GM19025 (cell line): ENCODE measurements around the gene EFCC1.

ENCODE experiments used
- ATAC-seq: cut with Tn5 transposase; IDR thresholded peaks from one replicate; pipeline ENCODE4 v1.9.1; 2021; ENCODE audit warnings: mild to moderate bottlenecking, low read depth, moderate library complexity; ENCODE audit not compliant: unreplicated experiment

EFCC1 gene

GRCh38 chr3:128994173-128994512 is 7.0 kb upstream of the EFCC1 start:
- no peak for ATAC-seq

DNA sequence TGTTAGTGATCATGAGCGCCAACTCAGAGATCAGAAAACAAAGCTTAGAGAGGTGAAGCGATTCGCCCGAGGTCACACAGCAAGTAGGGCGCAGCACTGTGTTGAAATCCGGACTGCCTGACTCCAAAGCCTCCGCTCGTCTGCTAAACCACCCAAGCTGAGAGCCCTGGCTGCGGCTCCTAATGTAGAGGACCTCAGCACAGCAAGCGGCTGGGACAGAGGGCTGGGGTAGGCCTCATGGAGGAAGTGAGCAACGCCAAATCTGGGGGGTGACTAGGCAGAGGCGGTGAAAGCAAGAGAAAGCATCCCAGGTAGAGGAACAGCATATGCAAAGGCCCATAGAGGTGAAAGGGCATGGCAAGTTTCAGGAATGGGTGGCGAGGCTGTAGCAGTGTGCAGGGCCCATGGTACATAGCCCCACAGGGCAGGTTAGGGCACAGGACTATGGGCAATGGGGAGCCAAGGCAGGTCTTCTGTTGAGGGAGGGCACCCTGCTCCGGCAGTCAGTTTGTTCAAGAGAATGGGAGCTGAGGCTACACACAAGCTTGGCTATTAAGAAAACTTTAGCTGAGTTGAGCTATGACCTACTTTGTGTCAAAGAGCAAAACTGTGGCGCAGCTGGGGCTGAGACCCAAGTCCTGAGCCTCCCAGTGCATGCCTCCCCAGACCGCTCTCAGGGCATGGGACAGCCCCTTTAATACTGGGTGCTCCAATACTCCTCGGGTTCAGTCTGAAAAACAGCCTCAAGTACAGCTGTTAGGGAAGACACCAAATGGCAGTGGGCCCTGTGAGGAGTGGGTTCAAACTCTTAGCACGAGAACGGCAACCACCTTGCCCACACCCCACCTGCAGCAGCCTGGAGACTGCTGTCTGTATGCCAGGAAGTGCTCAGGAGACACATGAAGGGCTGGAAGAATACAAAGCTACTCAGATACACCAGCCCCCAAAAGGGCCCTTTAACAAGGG is 6.2 kb upstream of the EFCC1 start:
- ATAC-seq = no peak

GRCh38 chr3:128995737-128996136 is 5.4 kb upstream of the EFCC1 start:
- no peak for ATAC-seq

GRCh38 chr3:128996200-128996599 is 4.9 kb upstream of the EFCC1 start:
- ATAC-seq = no peak

- ATAC-seq = no peak
Measured at GRCh38 chr3:128996726-128997125, 4.4 kb upstream of the EFCC1 start.

DNA sequence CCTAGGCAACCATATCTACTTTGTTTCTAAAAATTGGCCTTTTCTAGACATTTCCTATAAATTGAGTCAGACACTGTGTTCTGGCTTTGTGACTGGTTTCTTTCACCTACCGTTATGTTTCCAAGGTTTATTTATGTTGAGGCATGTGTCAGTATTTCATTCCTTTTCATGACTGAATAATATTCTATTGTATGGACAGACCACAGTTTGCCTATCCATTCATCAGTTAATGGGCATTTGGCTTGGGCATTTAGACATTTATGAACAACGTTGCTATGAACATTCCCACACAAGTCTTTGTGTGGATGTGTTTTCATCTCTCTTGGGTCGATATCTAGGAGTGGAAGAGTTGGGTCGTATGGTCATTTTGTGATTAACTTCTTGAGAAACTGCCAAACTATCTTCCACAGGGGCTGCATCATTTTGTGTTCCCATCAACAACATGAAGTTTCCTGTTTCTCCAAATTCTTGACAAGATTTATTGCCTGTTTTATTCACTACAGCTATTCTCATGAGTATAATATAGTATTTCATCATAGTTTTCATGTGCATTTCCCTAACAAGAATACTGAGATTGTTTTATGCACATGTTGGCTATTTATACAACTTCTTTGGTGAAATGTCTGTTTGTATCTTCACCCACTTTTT is 3.5 kb upstream of the EFCC1 start:
- no peak for ATAC-seq

GRCh38 chr3:128998561-128998960 is 2.5 kb upstream of the EFCC1 start:
- ATAC-seq = no peak

- no peak for ATAC-seq
Measured at GRCh38 chr3:128999102-128999501, 2.0 kb upstream of the EFCC1 start.

DNA sequence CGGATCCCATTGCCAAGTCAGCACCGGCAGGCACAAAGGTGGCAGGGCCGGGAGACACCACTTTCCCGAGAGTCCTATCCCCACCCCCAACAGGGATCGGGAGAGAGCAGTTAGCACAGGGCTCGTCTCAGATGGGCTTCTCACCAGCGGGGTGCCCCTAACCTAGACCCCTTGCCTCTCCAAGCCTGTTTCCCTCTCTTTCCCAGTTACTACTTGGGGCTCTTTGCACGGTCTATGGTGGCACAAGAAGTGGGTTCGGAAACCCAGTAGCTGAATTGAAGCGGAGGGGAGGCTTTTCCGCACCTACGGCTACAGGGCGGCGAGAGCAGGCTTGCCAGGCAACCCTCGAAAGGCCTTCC is 383 bp upstream of the EFCC1 start:
- no peak for ATAC-seq

DNA sequence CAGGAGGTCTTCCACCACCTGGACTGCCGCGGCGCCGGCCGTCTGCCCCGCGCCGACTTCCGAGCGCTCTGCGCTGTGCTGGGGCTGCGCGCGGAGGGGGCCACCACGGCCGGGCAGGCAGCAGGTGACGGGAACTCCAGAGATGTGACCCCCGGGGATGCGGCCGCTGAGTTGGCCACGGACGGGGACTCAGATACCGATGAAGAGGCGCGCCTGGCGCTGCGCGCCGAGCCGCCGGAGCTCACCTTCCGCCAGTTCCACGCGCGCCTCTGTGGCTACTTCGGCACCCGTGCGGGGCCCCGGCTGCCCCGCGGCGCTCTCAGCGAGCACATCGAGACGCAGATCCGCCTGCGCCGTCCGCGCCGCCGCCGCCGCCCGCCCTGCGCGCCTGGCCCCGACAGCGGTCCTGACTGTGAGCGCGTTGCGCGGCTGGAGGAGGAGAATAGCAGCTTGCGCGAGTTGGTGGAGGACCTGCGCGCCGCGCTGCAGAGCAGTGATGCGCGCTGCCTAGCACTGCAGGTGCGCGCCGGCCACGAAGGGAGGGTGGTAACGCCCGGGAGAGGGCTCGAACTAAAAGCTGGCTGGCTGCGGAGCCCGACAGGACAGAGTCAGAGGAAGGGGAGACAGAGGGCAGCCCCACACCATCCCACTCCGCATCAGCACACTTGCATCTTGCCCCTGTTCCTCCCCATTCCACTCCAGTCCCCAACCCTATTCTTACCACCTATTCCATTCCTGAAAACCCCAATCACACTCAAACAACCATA is 885 bp downstream of the EFCC1 start:
- no peak for ATAC-seq

- ATAC-seq = no peak
Measured at GRCh38 chr3:129002573-129003569, 1.8 kb downstream of the EFCC1 start.

GRCh38 chr3:129003578-129004112 is 2.5 kb downstream of the EFCC1 start:
- ATAC-seq = no peak

- no peak for ATAC-seq
Measured at GRCh38 chr3:129004639-129005295, 3.7 kb downstream of the EFCC1 start.

DNA sequence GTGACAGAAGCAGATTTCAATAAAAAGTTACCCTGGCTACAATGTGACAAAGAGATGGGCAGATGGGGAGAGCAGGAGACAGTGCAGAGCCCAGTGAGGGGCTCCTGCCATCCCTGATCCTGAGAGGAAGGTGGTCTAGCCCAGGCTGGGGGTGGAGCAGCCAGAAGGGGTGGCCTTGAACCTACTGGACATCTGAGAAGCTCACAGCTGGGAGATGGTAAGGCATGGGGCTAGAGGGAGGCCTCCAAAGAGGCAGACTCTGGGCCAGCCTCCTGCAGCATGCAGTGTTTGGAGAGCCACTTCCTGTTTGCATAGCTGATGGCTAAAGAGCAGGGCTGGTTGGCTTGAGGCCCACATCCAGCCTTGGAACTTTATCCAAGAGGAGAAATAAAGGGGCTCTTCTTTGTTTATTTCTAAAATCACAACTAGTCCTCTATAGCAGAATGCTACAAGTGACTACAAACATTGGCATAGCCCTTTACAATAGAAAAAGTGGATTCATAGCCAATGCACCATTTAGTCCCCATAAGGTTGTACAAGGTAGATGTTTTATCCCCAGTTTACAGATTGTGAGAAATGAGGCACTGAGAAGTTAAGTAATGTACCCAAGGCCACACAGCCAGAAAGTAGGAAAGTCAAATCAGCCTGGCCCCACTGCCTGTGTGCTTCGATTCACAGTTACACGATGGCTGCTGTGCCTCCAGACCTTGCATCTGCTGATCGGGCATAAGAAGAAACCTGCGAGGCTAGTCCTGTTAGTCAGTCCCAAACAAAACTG is 4.6 kb downstream of the EFCC1 start:
- ATAC-seq = no peak

DNA sequence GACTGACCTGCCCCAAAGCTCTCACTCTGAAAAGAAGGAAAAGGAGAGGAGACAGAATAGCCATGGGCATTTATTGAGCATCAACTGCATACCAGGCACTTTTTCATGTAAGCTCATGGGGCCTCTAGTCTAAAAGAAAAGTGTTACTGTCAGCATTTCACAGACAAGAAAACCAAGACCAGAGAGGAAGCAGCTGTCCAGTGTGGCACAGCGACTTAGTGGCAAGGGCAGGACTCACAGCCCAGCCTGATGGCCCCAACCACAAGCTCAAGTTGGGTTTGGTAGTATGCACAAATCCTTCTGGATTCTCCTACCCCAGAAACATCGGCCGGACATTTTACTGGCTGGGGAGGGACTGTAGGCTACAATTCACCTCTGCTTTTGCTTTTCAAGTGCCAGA is 5.8 kb downstream of the EFCC1 start:
- no peak for ATAC-seq

DNA sequence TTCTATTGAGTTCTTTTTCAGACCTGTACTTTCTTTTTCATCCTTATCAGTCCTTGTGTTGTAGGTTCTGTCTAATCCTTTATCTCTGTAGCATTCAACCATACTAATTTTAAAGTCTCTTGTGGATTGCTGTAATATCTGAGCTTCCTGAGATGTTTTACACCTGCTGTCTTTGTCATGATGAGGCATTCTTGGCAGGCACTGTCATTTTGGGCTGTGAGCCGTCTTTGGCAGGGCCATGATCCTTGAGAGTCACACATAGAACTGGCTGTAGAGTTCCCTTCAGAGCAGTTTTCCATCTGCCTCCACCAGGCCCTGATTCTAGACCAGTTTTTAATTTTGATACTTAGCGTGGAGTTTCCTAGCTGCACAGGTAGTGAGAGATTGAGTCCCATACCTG is 6.7 kb downstream of the EFCC1 start:
- no peak for ATAC-seq

- no peak for ATAC-seq
Measured at GRCh38 chr3:129009266-129009665, 8.2 kb downstream of the EFCC1 start.

- ATAC-seq = no peak
Measured at GRCh38 chr3:129010310-129010956, 9.3 kb downstream of the EFCC1 start.
